GM21619 (cell line): ENCODE data around the gene IRF5.

Source experiments
- ATAC-seq: cut with Tn5 transposase; IDR thresholded peaks from one replicate; pipeline ENCODE4 v1.9.1; 2021; ENCODE audit not compliant: unreplicated experiment

Gene IRF5

DNA sequence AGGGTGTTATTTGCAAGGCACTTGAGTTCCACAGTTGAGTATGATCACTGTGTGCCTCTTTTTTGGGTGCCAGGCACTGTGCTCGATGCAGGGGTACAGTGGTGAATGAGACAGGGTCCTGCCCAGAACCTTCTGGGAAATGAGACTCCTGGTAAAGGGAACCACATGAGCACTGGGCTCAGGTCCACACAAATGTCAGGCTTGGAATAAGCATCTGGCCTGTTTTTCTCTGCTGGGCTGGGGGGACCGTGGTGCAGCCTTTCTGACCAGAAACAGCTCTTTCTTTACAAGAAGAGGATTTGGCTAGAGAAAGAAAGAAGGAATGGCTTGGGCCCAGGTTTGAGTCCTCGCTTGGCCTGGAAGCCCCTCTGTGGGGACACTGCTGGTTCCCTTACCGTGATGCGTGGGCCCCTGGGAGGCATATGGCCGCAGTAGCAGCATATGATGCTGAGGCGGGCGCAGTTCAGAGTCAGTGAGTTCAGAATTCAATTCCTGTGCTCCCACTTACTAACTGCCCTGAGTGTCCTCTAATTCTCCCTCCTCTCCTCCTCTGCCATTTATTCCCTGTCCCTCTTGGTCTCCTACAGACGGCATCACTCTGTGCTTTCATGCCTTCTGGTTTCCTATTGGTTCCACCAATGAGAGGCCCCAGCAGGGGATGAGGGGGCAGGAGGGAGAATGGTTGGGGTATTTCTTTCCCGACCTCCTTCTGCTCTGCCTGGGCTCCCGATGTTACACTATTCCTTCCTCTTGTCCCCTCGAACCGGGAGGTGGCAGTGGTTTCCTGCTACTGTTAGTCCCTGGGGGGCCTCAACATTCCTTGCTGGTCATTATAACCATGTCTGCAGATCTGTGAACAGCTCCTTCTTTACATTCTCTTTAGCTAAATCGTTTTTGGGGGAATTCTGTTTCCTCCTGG, 17.6 kb upstream of the IRF5 start:
- ATAC-seq, result no peak

GRCh38 chr7:128920913-128921582, 16.7 kb upstream of the IRF5 start:
- ATAC-seq, result no peak

- ATAC-seq, result no peak
These were observed 15.8 kb upstream of the IRF5 start for GRCh38 chr7:128921866-128922440.

DNA sequence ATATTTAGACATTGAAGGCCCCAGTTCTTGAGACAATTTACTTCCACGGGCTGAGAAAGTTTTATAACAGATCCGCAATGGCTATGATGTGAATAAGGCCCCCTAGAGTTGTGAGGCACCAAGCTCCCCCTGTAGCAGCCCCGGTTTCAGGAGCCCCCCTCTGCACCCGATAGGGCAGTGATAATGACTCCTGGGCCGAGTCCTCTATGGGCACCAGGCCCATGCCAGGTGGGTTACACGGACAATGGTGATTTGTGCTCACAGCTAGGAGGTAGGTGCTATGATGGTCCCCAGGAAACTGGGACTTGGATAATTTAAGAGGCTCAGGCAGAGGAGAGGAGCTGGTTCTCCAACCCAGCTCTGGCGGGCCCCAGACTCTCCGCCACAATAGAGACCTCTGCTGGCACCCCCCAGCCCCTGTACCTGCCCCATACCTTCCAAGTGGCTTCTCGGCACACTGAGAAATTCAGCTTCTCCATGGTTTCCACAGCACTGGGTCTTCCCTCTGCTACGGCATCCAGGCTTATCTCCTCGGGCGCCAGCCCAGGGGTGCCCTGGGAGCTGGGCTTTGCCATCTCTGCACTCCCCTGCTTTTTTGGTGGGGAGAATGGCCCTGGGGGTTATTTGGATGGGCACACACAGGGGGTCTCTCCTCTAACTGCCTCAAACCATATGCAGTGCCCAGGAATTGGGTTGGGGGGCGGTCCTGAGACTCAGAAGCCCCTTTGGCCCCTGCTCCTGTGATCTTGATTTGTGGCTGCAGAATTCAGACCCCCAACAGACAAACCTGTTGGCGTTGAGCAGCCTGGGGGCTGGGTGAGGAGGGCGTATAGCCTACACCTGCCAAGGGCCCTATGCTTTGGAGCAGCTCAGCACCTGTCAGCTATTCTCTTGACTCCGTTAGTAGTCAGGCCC, 15.0 kb upstream of the IRF5 start:
- ATAC-seq, result no peak

DNA sequence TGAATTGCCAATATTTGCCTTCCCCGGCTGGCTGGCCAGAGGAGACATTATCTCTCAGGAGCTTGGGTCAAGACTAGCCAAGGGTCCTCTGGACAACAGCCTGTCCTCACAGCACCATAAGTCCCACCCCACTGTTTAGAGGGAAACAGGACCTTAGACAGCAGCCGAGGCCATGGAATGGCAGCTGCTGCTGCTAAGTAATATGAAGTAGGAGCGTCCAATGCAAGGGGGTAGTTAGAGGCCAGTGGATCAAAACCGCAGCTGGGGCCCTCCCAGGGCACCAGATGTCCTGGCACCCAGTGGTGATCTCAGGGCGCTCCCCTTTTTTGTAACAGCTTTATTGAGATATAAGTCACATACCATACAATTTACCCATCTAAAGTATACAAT, 14.3 kb upstream of the IRF5 start:
- no peak for ATAC-seq

DNA sequence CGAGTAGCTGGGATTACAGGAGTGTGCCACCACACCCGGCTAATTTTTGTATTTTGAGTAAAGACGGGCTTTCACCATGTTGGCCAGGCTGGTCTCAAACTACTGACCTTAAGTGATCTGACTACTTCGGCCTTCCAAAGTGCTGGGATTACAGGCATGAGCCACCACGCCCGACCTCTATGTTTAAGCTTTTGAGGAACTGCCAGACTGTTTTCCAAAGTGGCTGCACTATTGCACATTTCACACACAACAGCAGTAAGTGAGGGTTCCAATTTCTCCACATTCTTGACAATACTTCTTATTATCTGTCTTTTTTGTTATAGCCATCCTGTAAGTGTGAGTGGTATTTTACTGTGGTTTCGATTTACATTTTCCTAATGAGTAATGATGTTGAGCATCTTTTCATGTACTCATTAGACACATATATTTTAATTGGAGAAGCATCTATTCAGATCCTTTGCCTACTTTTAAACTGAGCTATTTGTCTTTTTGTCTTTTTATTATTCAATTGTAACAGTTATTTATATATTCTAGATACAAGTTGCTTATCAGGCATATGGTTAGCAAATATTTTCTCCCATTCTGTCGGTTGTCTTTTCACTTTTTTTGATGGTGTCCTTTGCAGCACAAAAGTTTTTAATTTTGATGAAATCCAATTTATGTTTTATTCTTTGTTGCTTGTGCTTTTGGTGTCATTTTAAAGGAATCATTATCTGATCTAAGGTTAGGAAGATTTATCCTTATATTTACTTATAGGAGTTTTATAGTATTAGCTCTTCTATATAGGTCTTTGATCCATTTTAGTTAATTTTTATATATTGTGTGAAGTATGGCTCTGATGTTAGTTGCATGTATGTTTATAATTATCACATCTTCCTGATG, 12.8 kb upstream of the IRF5 start:
- no peak for ATAC-seq

DNA sequence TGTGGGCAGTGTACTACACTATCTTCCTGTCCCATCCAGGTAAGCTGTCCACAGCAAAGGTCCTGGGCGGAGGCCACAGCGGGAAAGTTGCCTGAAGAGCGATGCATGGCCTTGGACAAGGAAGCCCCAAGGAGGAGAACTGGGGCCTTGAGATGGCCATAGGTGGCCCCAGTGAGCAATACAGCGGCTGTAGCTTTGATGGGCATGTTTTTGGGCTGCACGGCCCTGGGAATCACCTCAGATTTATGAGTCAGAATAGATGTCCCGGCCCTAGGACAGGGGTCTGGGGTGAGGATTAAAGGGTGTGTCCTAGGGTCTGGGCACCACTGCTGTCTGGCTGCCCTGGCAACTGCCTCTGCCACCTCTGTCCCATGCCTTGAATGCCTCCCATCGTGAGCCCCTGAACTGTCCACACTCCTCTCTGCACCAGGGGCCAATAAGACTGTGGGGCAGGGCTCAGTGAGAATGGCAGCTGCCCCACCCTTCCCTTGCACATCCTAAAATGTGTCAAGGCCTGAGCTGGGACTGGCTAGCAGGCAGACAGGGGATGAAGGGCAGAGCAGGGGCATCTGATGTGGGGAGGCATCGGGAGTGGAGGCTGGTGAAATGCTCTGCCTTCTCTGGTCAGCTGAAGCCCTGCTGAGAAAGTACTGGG, 9.4 kb upstream of the IRF5 start:
- ATAC-seq, result no peak

GRCh38 chr7:128928882-128929788, 8.6 kb upstream of the IRF5 start:
- no peak for ATAC-seq

GRCh38 chr7:128931190-128931798, 6.4 kb upstream of the IRF5 start:
- no peak for ATAC-seq

DNA sequence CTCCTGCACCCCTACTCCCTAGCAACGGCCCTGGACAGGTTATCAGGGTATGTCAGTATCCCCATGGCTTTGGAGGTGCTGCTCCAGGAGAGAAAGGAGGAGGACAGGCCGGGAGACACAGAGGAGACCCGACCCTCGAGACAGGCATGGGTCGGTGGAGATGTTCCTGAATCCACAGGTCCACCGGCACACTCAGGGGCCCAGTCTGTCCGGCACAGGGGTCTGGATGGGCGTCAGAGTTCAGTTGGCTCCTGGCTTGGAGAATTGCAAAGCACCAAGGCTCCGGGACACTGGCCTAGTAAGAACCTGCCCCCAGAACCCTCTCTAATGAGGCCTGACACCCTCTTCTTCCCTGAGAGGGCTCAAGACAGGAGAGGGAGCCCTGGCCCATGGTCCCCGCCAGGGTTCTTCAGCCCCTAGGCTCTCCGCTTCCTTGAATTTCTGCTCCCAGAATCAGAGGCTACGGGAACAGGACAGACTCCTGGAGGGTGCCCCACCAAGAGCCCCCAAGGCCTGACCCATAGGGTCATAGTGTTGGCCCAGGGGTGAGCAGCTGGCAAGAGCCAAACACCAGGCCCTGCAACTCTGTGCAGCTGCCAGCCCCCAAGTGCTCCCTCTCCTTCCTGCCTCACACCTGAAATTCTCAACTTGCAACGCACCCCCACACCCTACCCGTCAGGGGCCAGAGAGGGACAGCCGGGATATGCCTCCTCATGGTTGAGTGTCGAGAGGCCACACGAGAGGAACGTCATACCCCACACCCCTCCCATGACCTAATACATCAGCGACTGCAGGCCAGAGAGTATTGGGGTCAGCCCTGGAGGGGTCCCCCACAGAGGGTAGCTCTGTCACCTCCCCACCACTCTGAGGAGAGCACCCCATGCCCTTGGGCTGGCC, 5.5 kb upstream of the IRF5 start:
- no peak for ATAC-seq

- no peak for ATAC-seq
These were observed 4.9 kb upstream of the IRF5 start for GRCh38 chr7:128932862-128933179.

DNA sequence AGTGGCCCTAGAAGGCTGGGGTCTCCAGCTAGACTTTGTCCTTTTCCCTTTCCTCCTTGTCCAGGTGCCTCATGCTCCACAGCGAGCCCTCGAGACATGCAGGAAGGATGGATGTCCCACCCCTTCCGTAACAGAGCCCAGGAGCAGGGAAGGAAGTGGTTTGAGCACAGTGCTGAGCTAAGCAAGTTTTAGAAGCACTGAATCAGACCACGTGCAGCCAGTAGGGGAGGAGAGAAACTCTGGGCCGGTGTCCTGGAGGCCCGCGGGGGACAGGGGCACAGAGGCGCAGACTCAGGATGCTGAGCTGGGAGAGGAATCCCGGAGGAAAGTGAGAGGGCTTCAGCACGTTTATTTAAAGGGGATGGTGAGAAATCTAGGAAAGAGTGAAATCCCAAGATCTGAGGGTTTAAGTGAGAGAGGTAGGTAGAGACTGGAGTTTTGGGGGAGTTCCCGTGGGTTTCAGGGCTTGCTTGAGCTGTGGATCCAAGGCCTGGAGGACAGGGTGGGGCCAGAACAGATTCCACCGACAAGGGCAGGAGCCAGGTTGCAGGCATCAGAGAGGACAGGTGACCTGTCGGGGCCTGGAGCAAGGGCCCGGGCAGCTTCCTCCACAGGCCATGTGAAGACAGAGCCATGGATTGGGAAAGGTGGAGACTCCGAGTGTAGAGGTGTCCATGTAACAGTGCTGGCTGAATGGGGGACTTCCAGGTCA, 4.4 kb upstream of the IRF5 start:
- ATAC-seq, result peak; percentile 34

DNA sequence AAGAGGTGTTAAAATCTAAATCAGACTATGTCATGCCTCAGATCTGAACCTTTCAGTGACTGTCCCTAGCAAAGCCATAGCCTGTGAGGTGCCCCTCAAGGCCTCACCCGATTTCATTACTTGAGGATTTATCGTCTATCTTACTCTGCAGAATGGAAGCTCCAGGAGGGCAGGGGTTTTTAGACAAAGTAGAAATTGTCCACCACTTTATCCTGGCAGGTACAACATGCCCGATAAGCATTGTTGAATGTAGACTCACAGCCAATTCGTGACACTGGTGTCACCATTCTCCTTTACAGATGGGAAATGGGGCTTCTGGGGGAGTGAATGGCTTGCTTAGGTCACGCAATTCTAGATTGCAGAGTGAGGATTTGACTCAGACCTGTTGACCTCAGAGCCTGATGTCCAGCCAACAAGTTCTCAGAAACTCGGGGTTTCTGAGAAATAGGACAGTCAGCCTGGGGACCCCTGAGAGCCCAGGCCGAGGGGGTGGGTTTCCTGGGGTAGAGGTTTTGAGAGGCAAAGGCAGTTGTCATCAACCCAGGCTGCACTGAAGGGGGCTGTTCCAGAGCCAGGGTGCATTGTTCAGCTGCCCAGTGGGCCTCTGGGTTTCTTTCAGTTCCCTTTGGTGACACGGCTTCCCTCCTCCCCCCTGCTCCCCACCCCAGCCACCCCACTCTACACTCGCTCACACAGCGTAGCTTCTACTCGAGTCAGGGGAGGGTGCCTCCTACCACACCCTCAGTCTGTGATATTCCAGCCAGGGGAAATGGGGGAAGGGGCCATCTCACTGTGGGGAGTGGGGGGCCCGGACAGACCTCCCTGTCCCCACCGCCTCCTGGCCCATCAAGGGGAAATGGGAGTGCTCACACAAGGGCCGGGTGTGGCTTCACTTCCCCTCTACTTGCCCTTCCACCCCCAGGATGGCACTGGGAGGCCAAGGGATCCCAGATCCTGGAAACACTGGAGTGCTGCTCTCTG, 3.1 kb upstream of the IRF5 start:
- ATAC-seq, result peak; percentile 26

DNA sequence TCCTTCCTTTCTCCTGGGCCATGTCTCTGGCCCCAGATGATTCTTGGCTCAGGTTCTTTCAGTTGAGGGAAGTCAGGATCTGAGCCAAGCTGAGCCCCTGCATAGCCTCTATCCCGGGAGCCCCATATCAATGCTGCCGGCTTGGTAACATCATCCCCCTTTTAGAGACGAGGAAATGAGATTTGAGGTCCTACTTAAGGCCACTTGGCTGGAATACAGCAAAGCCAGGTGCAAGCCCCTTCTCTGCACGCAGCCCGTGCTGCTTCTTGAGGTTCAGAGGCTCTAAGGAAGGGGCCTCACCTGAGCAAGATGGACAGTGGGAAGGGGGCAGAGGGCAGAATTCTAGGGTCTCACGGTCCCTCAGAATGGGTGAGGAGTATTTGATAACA, 2.4 kb upstream of the IRF5 start:
- no peak for ATAC-seq

DNA sequence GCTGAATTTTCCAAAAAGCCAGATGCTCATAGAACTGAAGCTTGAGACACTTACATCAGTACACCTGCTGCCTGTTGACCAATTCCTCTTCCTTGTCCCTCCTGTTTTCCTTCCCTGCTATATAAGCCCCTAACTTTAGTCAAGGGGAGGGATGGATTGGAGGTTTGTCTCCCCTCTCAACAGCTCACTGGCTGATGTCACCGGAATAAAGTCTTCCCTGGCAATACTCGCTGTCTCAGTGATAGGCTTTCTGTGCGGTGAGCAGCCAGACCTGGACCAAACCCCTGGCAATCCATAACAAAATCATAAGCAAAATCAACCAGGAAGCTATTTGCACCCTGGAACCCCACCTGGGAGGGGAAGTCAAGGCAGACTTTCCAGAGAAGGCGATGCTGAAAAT, 929 bp upstream of the IRF5 start:
- no peak for ATAC-seq

DNA sequence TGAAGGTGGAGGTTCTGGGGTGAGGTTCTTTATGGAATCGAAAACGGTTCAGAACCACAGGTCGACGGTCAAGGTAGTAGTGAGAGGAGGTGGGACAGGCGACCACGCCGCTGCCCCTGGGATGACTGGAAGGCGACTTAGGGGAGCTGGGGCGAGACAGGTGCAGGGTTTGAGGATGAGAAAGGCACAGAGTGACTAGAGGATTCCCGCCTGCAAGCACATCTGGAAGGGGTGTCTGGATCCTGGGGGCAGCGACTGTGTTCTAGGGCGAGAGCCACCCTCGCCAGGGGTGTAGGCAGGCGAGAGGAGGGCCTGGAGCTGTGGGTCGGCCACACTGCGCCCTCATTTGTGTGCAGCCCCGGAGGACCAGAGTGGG, 468 bp upstream of the IRF5 start:
- no peak for ATAC-seq
